ENCODE measurements around the gene KCTD2.
"Not testable (repeated sequence)": the region's sequence is repeated elsewhere in the genome, so short reads cannot be mapped to it uniquely, and the experiment has no call there.

The KCTD2 gene

GRCh38 chr17:75020331-75021110 is 26.5 kb upstream of the KCTD2 start:
- peak in 6 of 14 donors; percentile 19 to 56 (median 40) for DNase-seq

- no peak for DNase-seq
These were observed 22.2 kb upstream of the KCTD2 start for GRCh38 chr17:75024686-75025397.

GRCh38 chr17:75025398-75025734 is 21.7 kb upstream of the KCTD2 start:
- DNase-seq: not testable (repeated sequence)

- not testable (repeated sequence) for DNase-seq
These were observed 20.4 kb upstream of the KCTD2 start for GRCh38 chr17:75026650-75027049.

- no peak for DNase-seq
These were observed 16.9 kb upstream of the KCTD2 start for GRCh38 chr17:75030161-75030560.

- DNase-seq: peak in 13 of 14 donors; percentile 30 to 97 (median 75)
These were observed 14.9 kb upstream of the KCTD2 start for GRCh38 chr17:75031972-75032719.

- DNase-seq: peak in 2 of 14 donors; percentile 60 to 93
These were observed 14.2 kb upstream of the KCTD2 start for GRCh38 chr17:75032720-75033280.

GRCh38 chr17:75033346-75034235 is 13.4 kb upstream of the KCTD2 start:
- DNase-seq: peak; percentile 47 to 88 (median 83)

- peak in 13 of 14 donors; percentile 22 to 82 (median 73) for DNase-seq
These were observed 12.7 kb upstream of the KCTD2 start for GRCh38 chr17:75034236-75034908.

GRCh38 chr17:75036643-75037268 is 10.3 kb upstream of the KCTD2 start:
- peak in 2 of 14 donors; percentile 4 to 59 for DNase-seq

GRCh38 chr17:75039238-75039637 is 7.8 kb upstream of the KCTD2 start:
- DNase-seq: no peak

GRCh38 chr17:75041656-75042280 is 5.3 kb upstream of the KCTD2 start:
- no peak for DNase-seq

- DNase-seq: not testable (repeated sequence)
These were observed 3.2 kb upstream of the KCTD2 start for GRCh38 chr17:75043789-75044188.

GRCh38 chr17:75044716-75045115 is 2.3 kb upstream of the KCTD2 start:
- DNase-seq: no peak

GRCh38 chr17:75045946-75046406 is 1.0 kb upstream of the KCTD2 start:
- DNase-seq: not testable (repeated sequence)

GRCh38 chr17:75047398-75048098 is 523 bp downstream of the KCTD2 start:
- peak in 6 of 14 donors; percentile 1 to 54 (median 44) for DNase-seq

GRCh38 chr17:75048249-75048878 is 1.3 kb downstream of the KCTD2 start:
- peak in 6 of 14 donors; percentile 3 to 50 (median 16) for DNase-seq

- peak in 1 of 14 donors; percentile 43 for DNase-seq
These were observed 2.0 kb downstream of the KCTD2 start for GRCh38 chr17:75049057-75049456.

- no peak for DNase-seq
These were observed 2.7 kb downstream of the KCTD2 start for GRCh38 chr17:75049706-75050105.

All from C1 segment of cervical spinal cord (tissue), 14 donors.